K562 (cell line): ENCODE measurements around the gene TNRC6B.

ENCODE experiments used
- JUN ChIP-seq, 2 experiments: sonication (generic) in 1 of 2; formaldehyde crosslinking in 1 of 2; IDR thresholded peaks; 2 replicates each; pipeline versions ENCODE4 v1.6.1 to v1.8.0; 2012 to 2022; ENCODE audit warnings: borderline replicate concordance in 2 of 2, mild to moderate bottlenecking in 2 of 2, improper control_type of control experiment in 1 of 2, low read depth in 1 of 2, low read length in 1 of 2, missing genetic modification reagents in 1 of 2
- SRSF9 ChIP-seq: fragments of 200-400 bp; formaldehyde crosslinking; IDR thresholded peaks from 2 replicates; pipeline ENCODE4 v1.6.1; 2017; ENCODE audit warnings: low read depth, low read length, borderline replicate concordance
- TF ChIP-seq, protein P1 (sequence below): fragments of 450-650 bp; IDR thresholded peaks from 2 replicates; pipeline ENCODE4 v1.6.1; 2018; ENCODE audit not compliant: partially characterized antibody

DNA sequence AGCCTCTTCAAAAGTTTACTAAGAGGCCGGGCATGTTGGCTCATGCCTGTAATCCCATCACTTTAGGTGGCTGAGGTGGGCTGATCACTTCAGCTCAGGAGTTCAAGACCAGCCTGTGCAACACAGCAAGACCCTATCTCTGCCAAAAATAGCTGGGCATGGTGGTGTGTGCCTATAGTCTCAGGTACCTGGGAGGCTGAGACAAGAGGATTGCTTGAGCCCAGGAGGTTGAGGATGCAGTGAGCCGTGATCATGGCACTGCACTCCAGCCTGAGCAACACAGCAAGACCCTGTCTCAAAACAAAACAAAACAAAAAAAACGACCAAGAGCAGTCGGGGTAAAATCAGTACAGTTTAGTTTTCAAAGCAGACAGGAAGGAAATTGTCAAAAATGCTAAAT is 163.9 kb downstream of the TNRC6B start:
- TF ChIP-seq SRSF9 = no peak
- TF ChIP-seq JUN (IDR thresholded peaks at IDR 0.05; ENCODE audit: borderline replicate concordance, low read depth, low read length) = no peak
- no peak for TF ChIP-seq JUN (CRISPR knock-in tag; IDR thresholded peaks at IDR 0.05; ENCODE audit: borderline replicate concordance)
- TF ChIP-seq, protein P1, sequence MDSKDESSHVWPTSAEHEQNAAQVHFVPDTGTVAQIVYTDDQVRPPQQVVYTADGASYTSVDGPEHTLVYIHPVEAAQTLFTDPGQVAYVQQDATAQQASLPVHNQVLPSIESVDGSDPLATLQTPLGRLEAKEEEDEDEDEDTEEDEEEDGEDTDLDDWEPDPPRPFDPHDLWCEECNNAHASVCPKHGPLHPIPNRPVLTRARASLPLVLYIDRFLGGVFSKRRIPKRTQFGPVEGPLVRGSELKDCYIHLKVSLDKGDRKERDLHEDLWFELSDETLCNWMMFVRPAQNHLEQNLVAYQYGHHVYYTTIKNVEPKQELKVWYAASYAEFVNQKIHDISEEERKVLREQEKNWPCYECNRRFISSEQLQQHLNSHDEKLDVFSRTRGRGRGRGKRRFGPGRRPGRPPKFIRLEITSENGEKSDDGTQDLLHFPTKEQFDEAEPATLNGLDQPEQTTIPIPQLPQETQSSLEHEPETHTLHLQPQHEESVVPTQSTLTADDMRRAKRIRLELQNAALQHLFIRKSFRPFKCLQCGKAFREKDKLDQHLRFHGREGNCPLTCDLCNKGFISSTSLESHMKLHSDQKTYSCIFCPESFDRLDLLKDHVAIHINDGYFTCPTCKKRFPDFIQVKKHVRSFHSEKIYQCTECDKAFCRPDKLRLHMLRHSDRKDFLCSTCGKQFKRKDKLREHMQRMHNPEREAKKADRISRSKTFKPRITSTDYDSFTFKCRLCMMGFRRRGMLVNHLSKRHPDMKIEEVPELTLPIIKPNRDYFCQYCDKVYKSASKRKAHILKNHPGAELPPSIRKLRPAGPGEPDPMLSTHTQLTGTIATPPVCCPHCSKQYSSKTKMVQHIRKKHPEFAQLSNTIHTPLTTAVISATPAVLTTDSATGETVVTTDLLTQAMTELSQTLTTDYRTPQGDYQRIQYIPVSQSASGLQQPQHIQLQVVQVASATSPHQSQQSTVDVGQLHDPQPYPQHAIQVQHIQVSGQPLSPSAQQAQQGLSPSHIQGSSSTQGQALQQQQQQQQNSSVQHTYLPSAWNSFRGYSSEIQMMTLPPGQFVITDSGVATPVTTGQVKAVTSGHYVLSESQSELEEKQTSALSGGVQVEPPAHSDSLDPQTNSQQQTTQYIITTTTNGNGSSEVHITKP = no peak
